Stomach (tissue), 4 donors: ENCODE measurements around the gene SLC6A8.
A peak's percentile ranks its signal among the peaks of the same experiment; 100 is the strongest.

Experiments used
- CTCF ChIP-seq, 7 experiments: fragments of 450-650 bp in 4 of 7; fragments of 200-600 bp in 3 of 7; sonication (generic) in 3 of 7; IDR thresholded peaks; one replicate each; pipeline ENCODE4 v1.5.1; 2016 to 2019; ENCODE audit warnings: antibody characterized with exemption in 7 of 7, control low read depth in 2 of 7, mild to moderate bottlenecking in 1 of 7
- EP300 ChIP-seq: sonication (generic); formaldehyde crosslinking; IDR thresholded peaks from one replicate; pipeline ENCODE4 v1.6.1; 2017; ENCODE audit warnings: antibody characterized with exemption
- POLR2A ChIP-seq, 4 donors: fragments of 450-650 bp; IDR thresholded peaks; one replicate each; pipeline ENCODE4 v1.6.1; 2016; ENCODE audit warnings: antibody characterized with exemption in 4 of 4, control low read depth in 2 of 4, mild to moderate bottlenecking in 1 of 4, moderate library complexity in 1 of 4
- POLR2AphosphoS5 ChIP-seq, 3 donors: sonication (generic); formaldehyde crosslinking; IDR thresholded peaks; one replicate each; pipeline ENCODE4 v1.6.1; 2016; ENCODE audit warnings: antibody characterized with exemption in 3 of 3

- peak in 5 of 7 experiments; percentile 50 to 75 (median 64) for TF ChIP-seq CTCF (IDR thresholded peaks at IDR 0.05)
- no peak for TF ChIP-seq EP300
- TF ChIP-seq POLR2AphosphoS5 (IDR thresholded peaks at IDR 0.05) = peak in 1 of 3 donors; percentile 12
- TF ChIP-seq POLR2A (IDR thresholded peaks at IDR 0.05) = no peak
Observed at GRCh38 chrX:153667956-153668396, 19.8 kb upstream of the SLC6A8 start.
